Stimulated activated CD4-positive, alpha-beta T cell treated with anti-CD3 and anti-CD28 coated beads, Interleukin-12 subunit alpha, Interleukin-12 subunit beta, amount 100 ng/mL, for 24 hours (primary cell): ENCODE data around the gene ATXN7L2.
A peak's percentile ranks its signal among the peaks of the same experiment; 100 is the strongest.

Experiments
- DNase-seq, 2 experiments: peaks; one replicate each; pipeline ENCODE4 v3.0.0-alpha.2; 2020; ENCODE audit warnings: low read depth in 2 of 2

The ATXN7L2 gene

GRCh38 chr1:109527098-109527811, 43.5 kb downstream of the ATXN7L2 start:
- DNase-seq, result no peak

- DNase-seq, result no peak
These were observed 44.4 kb downstream of the ATXN7L2 start for GRCh38 chr1:109527846-109528695.

DNA sequence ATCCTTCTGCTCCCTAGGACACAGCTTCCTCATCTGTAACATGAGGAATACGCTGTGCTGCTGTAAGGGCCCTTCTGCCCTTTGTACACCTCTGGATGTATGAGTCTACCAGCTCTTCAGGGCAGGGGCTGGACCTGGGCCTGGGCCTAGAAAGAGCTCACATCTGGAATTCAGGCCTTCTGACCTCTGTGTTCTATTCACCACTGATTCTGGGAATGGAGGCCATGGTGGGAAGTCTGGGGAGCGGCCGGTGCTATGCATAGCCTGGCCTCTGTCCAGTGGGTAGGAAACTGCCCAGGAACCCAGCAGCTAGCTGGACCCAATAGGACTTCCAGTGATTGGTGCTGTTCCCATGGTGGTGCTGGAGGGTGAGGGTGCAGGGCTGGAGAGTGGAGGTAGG, 45.0 kb downstream of the ATXN7L2 start:
- DNase-seq, result no peak

- no peak for DNase-seq
These were observed 46.3 kb downstream of the ATXN7L2 start for GRCh38 chr1:109529881-109530456.

GRCh38 chr1:109530457-109531087, 46.9 kb downstream of the ATXN7L2 start:
- DNase-seq, result no peak

GRCh38 chr1:109531380-109531779, 47.7 kb downstream of the ATXN7L2 start:
- no peak for DNase-seq

DNA sequence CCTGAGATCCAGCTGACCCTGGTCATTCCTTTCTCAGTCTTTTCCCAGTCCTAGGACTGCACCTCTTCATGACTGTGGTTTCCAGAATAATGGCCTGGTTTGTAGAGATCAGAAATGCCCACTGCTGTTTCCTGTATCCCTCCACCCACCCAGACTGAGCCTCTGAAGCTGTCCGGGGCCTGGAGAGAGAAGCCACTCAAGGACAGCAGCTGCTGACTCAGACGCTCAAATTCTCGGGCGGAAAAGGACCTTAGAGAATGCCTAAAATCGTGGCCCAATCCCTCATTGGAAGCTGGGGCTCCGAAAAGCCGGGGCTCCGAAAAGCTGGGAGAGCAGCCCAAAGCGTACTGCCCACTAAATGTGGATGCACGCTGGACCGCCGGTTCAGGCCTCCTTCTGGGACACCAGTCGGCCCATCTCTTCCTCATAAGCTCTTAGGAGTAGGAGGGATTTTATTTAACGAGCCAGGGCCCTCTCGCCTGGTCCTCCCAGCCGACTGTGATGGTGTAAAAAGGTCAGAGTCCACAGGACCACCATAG, 48.2 kb downstream of the ATXN7L2 start:
- DNase-seq, result no peak

GRCh38 chr1:109532365-109533136, 48.8 kb downstream of the ATXN7L2 start:
- peak; percentile 84 to 92 for DNase-seq

GRCh38 chr1:109534307-109534858, 50.7 kb downstream of the ATXN7L2 start:
- DNase-seq, result no peak

- DNase-seq, result no peak
These were observed 51.8 kb downstream of the ATXN7L2 start for GRCh38 chr1:109535481-109535880.

DNA sequence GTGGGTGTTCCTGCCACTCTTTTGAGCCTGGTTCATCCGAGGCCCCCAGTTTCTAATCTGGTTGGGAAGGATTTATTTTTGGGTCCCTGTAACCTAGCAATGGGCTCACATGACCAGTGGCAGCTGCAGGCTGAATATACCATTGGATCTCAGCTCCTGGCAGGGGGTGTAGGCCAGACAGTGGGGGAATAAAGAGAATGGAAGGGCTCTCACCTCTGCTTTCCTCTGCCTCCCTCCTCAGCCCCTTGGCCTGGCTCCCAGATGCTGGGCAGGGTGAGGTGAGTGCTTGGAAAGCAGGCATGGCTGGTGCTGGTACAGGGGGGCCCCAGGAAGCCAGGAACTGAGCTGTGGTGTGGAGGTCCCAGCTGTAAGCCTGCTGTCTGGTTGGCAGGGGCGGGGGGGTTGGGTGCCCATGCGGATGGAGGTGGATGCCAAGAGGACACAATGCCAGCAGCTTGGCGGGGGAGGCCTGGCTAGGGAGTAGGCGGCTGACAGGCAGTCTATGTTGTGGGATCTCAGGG, 52.3 kb downstream of the ATXN7L2 start:
- no peak for DNase-seq

GRCh38 chr1:109537450-109538178, 53.9 kb downstream of the ATXN7L2 start:
- no peak for DNase-seq

DNA sequence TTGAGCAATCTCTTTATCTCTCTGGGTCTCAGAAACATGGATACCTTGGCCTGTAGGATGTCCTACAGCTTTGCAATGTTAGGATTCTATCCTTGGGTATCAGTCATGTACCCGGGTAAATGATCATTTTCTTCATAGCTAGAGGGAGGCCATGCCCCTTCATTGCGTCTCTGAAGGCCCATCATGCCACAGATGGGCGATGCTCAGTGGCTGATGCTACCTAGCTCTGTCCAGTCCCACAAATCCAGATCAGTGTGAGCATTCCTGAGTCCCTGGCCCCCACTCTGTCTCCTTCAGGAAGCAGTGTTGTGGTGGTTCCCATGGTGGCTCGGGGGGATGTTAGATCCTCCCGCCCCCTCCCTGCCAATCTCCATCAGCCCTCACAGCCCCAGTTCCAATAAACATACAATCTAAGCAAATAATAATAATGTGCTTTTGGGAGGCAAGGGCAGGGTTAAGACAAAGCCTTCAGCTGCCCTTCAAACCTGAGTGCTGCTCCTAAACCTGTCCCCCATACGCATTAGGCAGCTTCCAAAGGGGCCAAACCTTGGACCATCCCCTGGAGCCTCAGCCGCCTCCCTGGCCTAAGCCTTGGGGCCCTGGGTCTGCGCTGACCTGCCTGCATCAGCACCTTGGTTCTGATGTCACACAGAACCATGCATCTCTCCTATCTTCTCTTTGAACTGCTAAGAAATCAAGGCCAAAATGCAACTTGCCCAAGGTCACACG, 55.3 kb downstream of the ATXN7L2 start:
- DNase-seq, result no peak

GRCh38 chr1:109539676-109540075, 56.0 kb downstream of the ATXN7L2 start, which contains the start of gene GPR61:
GPR61 (plus strand) TSS chr1:109539872; CDS start chr1:109543023, 3,151 bp downstream.
- no peak for DNase-seq

- no peak for DNase-seq
These were observed 57.4 kb downstream of the ATXN7L2 start for GRCh38 chr1:109541102-109541501.
